Small intestine (tissue), 7 donors: ENCODE results near the gene PHLPP1. TPM values are rescaled to one million over a fixed set of nuclear protein-coding genes. Genes with fewer than 3 reads are reported as not detected.
A peak's percentile ranks its signal among the peaks of the same experiment; 100 is the strongest.

Experiments
- DNase-seq, 2 donors: peaks; one replicate each; pipeline versions ENCODE4 v3.0.0 to v3.0.0-alpha.2; 2013
- FAIRE-seq: peaks from 2 replicates; lab custom pipeline; 2012; peaks lifted over from hg19 to GRCh38; lab: Jason Lieb, UNC
- H3K27ac ChIP-seq, 3 donors: one replicate each; pipeline ENCODE4 v1.5.1; 2013; ENCODE audit warnings: low read length in 2 of 3, mild to moderate bottlenecking in 2 of 3, control low read depth in 1 of 3, inconsistent platforms in 1 of 3, low read depth in 1 of 3, moderate library complexity in 1 of 3
- H3K27me3 ChIP-seq, 3 donors: one replicate each; pipeline ENCODE4 v1.6.1; 2013; ENCODE audit warnings: low read length in 3 of 3, inconsistent platforms in 1 of 3; ENCODE audit not compliant: control insufficient read depth in 3 of 3, insufficient read depth in 3 of 3
- H3K36me3 ChIP-seq, 3 donors: one replicate each; pipeline ENCODE4 v1.6.1; 2013; ENCODE audit warnings: low read length in 3 of 3, inconsistent platforms in 1 of 3, low read depth in 1 of 3, mild to moderate bottlenecking in 1 of 3, moderate library complexity in 1 of 3; ENCODE audit not compliant: control insufficient read depth in 3 of 3, insufficient read depth in 2 of 3
- H3K4me1 ChIP-seq, 3 donors: one replicate each; pipeline ENCODE4 v1.6.1; 2013; ENCODE audit warnings: low read length in 2 of 3, inconsistent platforms in 1 of 3, low read depth in 1 of 3, mild to moderate bottlenecking in 1 of 3, moderate library complexity in 1 of 3; ENCODE audit not compliant: control insufficient read depth in 3 of 3, insufficient read depth in 2 of 3
- H3K4me3 ChIP-seq, 3 donors: one replicate each; pipeline ENCODE4 v1.5.1; 2013; ENCODE audit warnings: low read length in 3 of 3, control low read depth in 1 of 3, inconsistent platforms in 1 of 3, low read depth in 1 of 3, mild to moderate bottlenecking in 1 of 3, moderate library complexity in 1 of 3
- H3K9me3 ChIP-seq, 2 donors: one replicate each; pipeline ENCODE4 v1.6.1; 2013; ENCODE audit warnings: low read depth in 1 of 2, low read length in 1 of 2; ENCODE audit not compliant: control insufficient read depth in 2 of 2, insufficient read depth in 1 of 2
- WGBS, 3 donors: extraction: QIAGEN DNeasy Blood & Tissue Kit; methylation state at CpG; one replicate each; pipeline ENCODE4 v1.1.7; 2013; 5-methylcytosine and 5-hydroxymethylcytosine counted together
- polyA plus RNA-seq, 4 donors: library from polyadenylated mRNA; stranded (reverse) in 3 of 4; unstranded in 1 of 4; fragments of 200-250 nt in 3 of 4; fragments of 120-200 nt in 1 of 4; gene quantifications; one replicate each; pipeline versions ENCODE4 v1.2.1 to v1.2.3, GENCODE V29; 2013
- donor health status: healthy with polysubstance abuse.
- donor health status: control.
- donor health status: control.
- donor health status: Bipolar disorder and iron deficiency.
- donor health status: healthy.

Gene PHLPP1
- polyA plus RNA-seq, 4 donors = 3.2 to 13.1 (median 5.4) TPM

DNA sequence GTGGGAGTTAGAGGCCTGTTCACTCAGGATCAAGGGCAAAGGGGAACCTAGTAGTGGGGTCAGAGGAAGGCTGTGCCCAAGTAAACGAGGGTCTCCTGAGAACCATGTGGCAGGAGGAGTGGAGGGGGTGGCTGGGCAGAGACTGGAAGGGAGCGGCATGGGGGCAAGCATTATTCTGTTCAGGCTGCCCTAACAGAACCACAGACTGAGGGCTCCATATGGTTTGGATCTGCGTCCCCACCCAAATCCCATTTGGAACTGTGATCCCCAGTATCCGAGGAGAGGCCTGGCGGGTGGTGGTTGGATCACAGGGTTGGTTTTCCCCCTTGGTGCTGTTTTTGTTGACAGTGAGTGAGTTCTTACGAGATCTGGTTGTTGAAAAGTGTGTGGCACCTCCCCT is 287.0 kb downstream of the PHLPP1 start:
- no peak overlapping the region for H3K27ac ChIP-seq
- no peaks in the 10 kb centered on the region for H3K4me1 ChIP-seq
- peaks cover 0 to 3% of the 10 kb centered on the region in 2 donors for H3K9me3 ChIP-seq
- H3K4me3 ChIP-seq = no peak overlapping the region
- H3K36me3 ChIP-seq = no peaks in the 10 kb centered on the region
- no peak for DNase-seq
- no peak for FAIRE-seq
- no peaks in the 10 kb centered on the region for H3K27me3 ChIP-seq
- 90 to 96% (median 96%) methylated on average over 6 of the region's 6 CpGs for WGBS, 3 donors

- no peaks in the 10 kb centered on the region for H3K4me1 ChIP-seq
- H3K4me3 ChIP-seq = no peak overlapping the region
- 79 to 88% (median 86%) methylated on average over 9 of the region's 9 CpGs for WGBS, 3 donors
- FAIRE-seq = no peak
- H3K27me3 ChIP-seq = no peaks in the 10 kb centered on the region
- DNase-seq = no peak
- H3K36me3 ChIP-seq = no peaks in the 10 kb centered on the region
- H3K9me3 ChIP-seq = peaks cover 0 to 3% of the 10 kb centered on the region in 2 donors
- H3K27ac ChIP-seq = no peak overlapping the region
These were observed 287.6 kb downstream of the PHLPP1 start for GRCh38 chr18:63002803-63003445.

- FAIRE-seq (no peak), DNase-seq (no peak)
- no peaks in the 10 kb centered on the region for H3K36me3 ChIP-seq
- peaks cover 0 to 3% of the 10 kb centered on the region in 2 donors for H3K9me3 ChIP-seq
- no peaks in the 10 kb centered on the region for H3K27me3 ChIP-seq
- 92 to 97% (median 93%) methylated on average over 5 of the region's 5 CpGs for WGBS, 3 donors
- no peak overlapping the region for H3K27ac ChIP-seq
- no peaks in the 10 kb centered on the region for H3K4me1 ChIP-seq
- H3K4me3 ChIP-seq = no peak overlapping the region
These were observed 288.6 kb downstream of the PHLPP1 start for GRCh38 chr18:63003899-63004298.

GRCh38 chr18:63004466-63005089 is 289.2 kb downstream of the PHLPP1 start:
- DNase-seq = no peak
- FAIRE-seq = no peak
- no peak overlapping the region for H3K4me3 ChIP-seq
- no peaks in the 10 kb centered on the region for H3K36me3 ChIP-seq
- no peaks in the 10 kb centered on the region for H3K27me3 ChIP-seq
- 79 to 89% (median 84%) methylated on average over 9 of the region's 9 CpGs for WGBS, 3 donors
- H3K27ac ChIP-seq = no peak overlapping the region
- peaks cover 0 to 3% of the 10 kb centered on the region in 2 donors for H3K9me3 ChIP-seq
- H3K4me1 ChIP-seq = no peaks in the 10 kb centered on the region

GRCh38 chr18:63005306-63005705 is 290.0 kb downstream of the PHLPP1 start:
- DNase-seq = no peak
- 60 to 79% (median 76%) methylated on average over 7 to 8 of the region's 8 CpGs for WGBS, 3 donors
- Histone ChIP-seq H3K4me3 (no peak overlapping the region), H3K27ac (no peak overlapping the region), H3K27me3 (no peaks in the 10 kb centered on the region), H3K4me1 (no peaks in the 10 kb centered on the region), H3K36me3 (no peaks in the 10 kb centered on the region), H3K9me3 (peaks cover 0 to 3% of the 10 kb centered on the region in 2 donors)
- FAIRE-seq = no peak

DNA sequence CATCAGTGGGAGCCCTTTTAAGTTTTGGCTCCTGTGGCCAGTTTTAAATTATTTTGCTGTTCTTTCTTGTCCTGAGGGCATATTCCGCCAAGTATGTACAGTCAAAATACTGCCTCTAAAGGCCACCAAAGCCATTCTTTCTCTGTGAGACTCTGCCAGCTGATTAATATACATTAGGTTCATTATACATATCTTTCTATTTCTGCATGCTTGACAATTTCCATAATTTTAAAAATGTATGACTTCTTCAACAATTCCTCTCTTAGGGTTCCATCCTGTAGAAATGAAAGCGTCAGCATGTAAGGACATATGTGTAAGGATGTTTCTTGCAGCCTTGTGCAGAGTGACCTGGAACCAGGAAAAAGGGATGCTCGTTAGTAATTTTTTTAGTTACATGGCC is 291.9 kb downstream of the PHLPP1 start:
- Histone ChIP-seq H3K9me3 (peaks cover 0 to 3% of the 10 kb centered on the region in 2 donors), H3K27me3 (no peaks in the 10 kb centered on the region), H3K36me3 (no peaks in the 10 kb centered on the region), H3K4me3 (no peak overlapping the region), H3K4me1 (no peaks in the 10 kb centered on the region), H3K27ac (no peak overlapping the region)
- DNase-seq = no peak
- 88 to 89% (median 88%) methylated on average over 3 of the region's 3 CpGs for whole genome bisulfite sequencing, 3 donors
- FAIRE-seq = no peak

DNA sequence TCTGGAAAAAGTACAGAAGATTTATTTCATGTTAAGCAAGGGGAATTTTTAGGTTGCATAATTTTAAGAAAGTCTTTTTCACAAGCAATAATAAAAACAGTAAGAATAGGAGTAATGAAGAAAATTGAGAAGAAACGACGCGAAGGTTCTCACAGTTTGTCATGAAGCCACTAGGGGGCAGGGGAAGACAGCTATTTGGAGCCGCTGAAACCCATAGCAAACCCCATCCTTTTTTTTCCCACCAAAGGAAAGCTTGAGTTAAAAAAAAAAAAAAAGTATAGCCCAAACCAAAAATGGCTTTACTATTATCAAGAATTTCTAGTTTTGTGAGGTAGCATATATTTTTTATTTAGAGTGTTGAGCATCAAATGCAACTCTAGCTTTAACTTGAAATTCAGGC is 300.9 kb downstream of the PHLPP1 start:
- WGBS, 3 donors = 0 to 1% (median 1%) methylated on average over 4 of the region's 4 CpGs
- FAIRE-seq (no peak), DNase-seq (peak; percentile 64 to 65)
- Histone ChIP-seq H3K36me3 (no peaks in the 10 kb centered on the region), H3K4me1 (no peaks in the 10 kb centered on the region), H3K27me3 (peaks cover 0 to 3% (median 0%) of the 10 kb centered on the region in 3 donors), H3K27ac (no peak overlapping the region), H3K4me3 (no peak overlapping the region), H3K9me3 (no peaks in the 10 kb centered on the region)

- WGBS, 3 donors = 53 to 63% (median 54%) methylated on average over 2 of the region's 2 CpGs
These were observed 301.7 kb downstream of the PHLPP1 start for GRCh38 chr18:63017076-63017475.

More at GRCh38 chr18:63017076-63017475, 301.7 kb downstream of the PHLPP1 start:
- Histone ChIP-seq H3K36me3 (no peaks in the 10 kb centered on the region), H3K27me3 (peaks cover 0 to 3% (median 0%) of the 10 kb centered on the region in 3 donors), H3K9me3 (no peaks in the 10 kb centered on the region), H3K4me1 (no peaks in the 10 kb centered on the region), H3K27ac (no peak overlapping the region), H3K4me3 (no peak overlapping the region)
- DNase-seq = no peak
- FAIRE-seq = no peak
